Heart right ventricle (tissue), 16 donors: ENCODE measurements around the gene EXOC5. TPM values are rescaled to one million over a fixed set of nuclear protein-coding genes. Genes with fewer than 3 reads are reported as not detected.

Experiments
- ATAC-seq, 8 donors: fragments of 200-7000 bp; cut with Tn5 transposase; one replicate each; pipeline ENCODE4 v1.9.1; 2020; ENCODE audit warnings: mild to moderate bottlenecking in 8 of 8, moderate library complexity in 8 of 8, moderate number of reproducible peaks in 1 of 8
- DNase-seq, 2 donors: peaks; one replicate each; pipeline ENCODE4 v3.0.0-alpha.2; 2020
- H3K27ac ChIP-seq, 10 donors: fragments of 200-600 bp; sonication (generic) in 2 of 10; one replicate each; pipeline versions ENCODE4 v1.5.0 to v1.8.0; 2020 to 2022; ENCODE audit warnings: mild to moderate bottlenecking in 3 of 10
- H3K27me3 ChIP-seq, 7 donors: fragments of 200-600 bp; one replicate each; pipeline ENCODE4 v1.8.0; 2021 to 2022; ENCODE audit warnings: mild to moderate bottlenecking in 2 of 7
- H3K36me3 ChIP-seq, 9 donors: fragments of 200-600 bp; sonication (generic) in 1 of 9; one replicate each; pipeline versions ENCODE4 v1.5.0 to v1.8.0; 2020 to 2022; ENCODE audit warnings: mild to moderate bottlenecking in 2 of 9
- H3K4me1 ChIP-seq, 9 donors: fragments of 200-600 bp; sonication (generic) in 1 of 9; one replicate each; pipeline versions ENCODE4 v1.5.0 to v1.8.0; 2020 to 2022; ENCODE audit warnings: mild to moderate bottlenecking in 4 of 9
- H3K4me3 ChIP-seq, 10 donors: fragments of 200-600 bp; sonication (generic) in 2 of 10; one replicate each; pipeline versions ENCODE4 v1.5.0 to v1.8.0; 2020 to 2022; ENCODE audit warnings: mild to moderate bottlenecking in 7 of 10, moderate library complexity in 2 of 10
- H3K9me3 ChIP-seq, 11 donors: fragments of 200-600 bp in 10 of 11; sonication (generic) in 2 of 11; one replicate each; pipeline versions ENCODE4 v1.5.0 to v1.8.0; 2013 to 2022; ENCODE audit warnings: mild to moderate bottlenecking in 2 of 11, control low read depth in 1 of 11, moderate library complexity in 1 of 11
- CTCF ChIP-seq, 9 donors: fragments of 200-600 bp; sonication (generic) in 2 of 9; IDR thresholded peaks; one replicate each; pipeline versions ENCODE4 v1.5.0 to v1.8.0; 2021 to 2022; ENCODE audit warnings: antibody characterized with exemption in 9 of 9, mild to moderate bottlenecking in 5 of 9, moderate library complexity in 1 of 9
- WGBS, 2 donors: extraction: QIAGEN DNeasy Blood & Tissue Kit; methylation state at CpG; one replicate each; pipeline ENCODE4 v1.1.7; 2013; ENCODE audit warnings: inconsistent platforms in 1 of 2; 5-methylcytosine and 5-hydroxymethylcytosine counted together
- intact Hi-C, 10 donors: fragments of 100-400 bp; cut with DNase I; formaldehyde crosslinking; loops; one replicate each; pipeline versions ENCODE4 v1.11.1 to v1.14.2; 2022
- polyA plus RNA-seq, 2 donors: library from polyadenylated mRNA; stranded (reverse); fragments of 200-250 nt; gene quantifications; one replicate each; pipeline ENCODE4 v1.2.3, GENCODE V29; 2013
- total RNA-seq, 10 donors: library from RNA; stranded (reverse); fragmentation: NEBNext Ultra II Directional in 3 of 10; extraction: Animal tissue kit (Norgen Biotek cat#: 25700) in 3 of 10; gene quantifications; one replicate each; pipeline versions ENCODE4 v1.2.1 to v1.2.4, GENCODE V29; 2021 to 2023
- donor health status: Arrhythmogenic right ventricular cardiomyopathy.
- donor health status: ischemic (EF 13 %, LVEDD 7.1; RV severe dilation, severe dysfunction).
- donor health status: healthy with polysubstance abuse.
- donor health status: DM: no; HTN: yes; CAD: no.
- donor health status: DM: no; HTN: no; CAD: no.
- donor health status: ischemic (EF 25% LVEDD 6.9; RV normal size, moderate dysfunction).
- donor health status: ischemic (EF 25% LVEDD 5.7; RV mildly dilated, moderate dysfunction).
- donor health status: healthy.
- donor health status: DM: yes; HTN: yes; CAD: no.
- donor health status: Ischemic cardiomyopathy.
- donor health status: ischemic (EF 35%, LVEDD 5.7; RV mildly dilated, moderate dysfunction).
- donor health status: nonischemic (EF 11% LVEDD 7.7; RV severe dilation, severe dysfunction).
- donor health status: DM: yes; HTN: yes; CAD: no.
- donor health status: PGD.
- donor health status: ischemic (EF 29% LVEDD 5.4; RV normal size, mild dysfunction).
- donor health status: nonischemic (EF 23%, LVEDD 6.1; RV moderate dilation, normal function).

The EXOC5 gene
- total and polyA plus RNA-seq, 12 donors = 5.5 to 70.1 (median 59.8) TPM

- DNase-seq = no peak
- Histone ChIP-seq H3K4me3 (no peak overlapping the region), H3K27ac (no peak overlapping the region), H3K9me3 (peaks cover 0 to 6% (median 0%) of the 10 kb centered on the region in 11 donors), H3K4me1 (peaks cover 0 to 24% (median 4%) of the 10 kb centered on the region in 9 donors), H3K27me3 (no peaks in the 10 kb centered on the region), H3K36me3 (peaks cover 0 to 5% (median 0%) of the 10 kb centered on the region in 9 donors)
- no peak for TF ChIP-seq CTCF (IDR thresholded peaks at IDR 0.05)
- no peak for ATAC-seq
- intact Hi-C loops = no loop called here
Measured at GRCh38 chr14:57254884-57255283, 13.8 kb downstream of the EXOC5 start.

- Histone ChIP-seq H3K4me1 (peaks cover 0 to 16% (median 4%) of the 10 kb centered on the region in 9 donors), H3K27ac (no peak overlapping the region), H3K4me3 (no peak overlapping the region), H3K9me3 (no peaks in the 10 kb centered on the region), H3K36me3 (peaks cover 0 to 50% (median 3%) of the 10 kb centered on the region in 9 donors), H3K27me3 (no peaks in the 10 kb centered on the region)
- intact Hi-C loops = no loop called here
- WGBS, 2 donors = 84 to 88% methylated on average over 2 of the region's 2 CpGs
- ATAC-seq (no peak), DNase-seq (no peak)
- TF ChIP-seq CTCF (IDR thresholded peaks at IDR 0.05) = no peak
Measured at GRCh38 chr14:57246933-57247657, 21.6 kb downstream of the EXOC5 start.

DNA sequence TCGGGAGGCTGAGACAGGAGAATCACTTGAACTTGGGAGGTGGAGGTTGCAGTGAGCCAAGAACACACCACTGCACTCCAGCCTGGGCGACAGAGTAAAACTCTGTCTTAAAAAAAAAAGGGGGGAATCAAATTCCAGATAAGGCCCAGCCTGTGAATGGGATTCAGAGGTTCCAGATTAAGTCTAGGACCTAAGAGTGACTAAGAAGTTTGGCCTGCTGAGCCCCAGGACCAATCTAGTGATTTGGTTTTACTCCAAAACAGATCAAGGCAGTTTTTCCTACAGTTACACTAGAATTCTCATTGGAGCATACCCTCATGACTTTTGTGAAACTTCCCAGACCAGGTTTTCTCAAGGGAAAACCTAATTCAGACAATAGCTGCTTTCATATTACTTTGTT lies 22.8 kb downstream of the EXOC5 start:
- no peak for TF ChIP-seq CTCF (IDR thresholded peaks at IDR 0.05)
- no peak overlapping the region for H3K27ac ChIP-seq
- DNase-seq (no peak), ATAC-seq (no peak)
- peaks cover 0 to 11% (median 0%) of the 10 kb centered on the region in 9 donors for H3K4me1 ChIP-seq
- H3K9me3 ChIP-seq = no peaks in the 10 kb centered on the region
- intact Hi-C loops = no loop called here
- WGBS, 2 donors = 93 to 100% methylated on average over 2 of the region's 2 CpGs
- H3K4me3 ChIP-seq = no peak overlapping the region
- peaks cover 0 to 62% (median 3%) of the 10 kb centered on the region in 9 donors for H3K36me3 ChIP-seq
- no peaks in the 10 kb centered on the region for H3K27me3 ChIP-seq

- ATAC-seq (peak in 2 of 8 donors; percentile 42 to 74), DNase-seq (no peak)
- H3K27me3 ChIP-seq = no peaks in the 10 kb centered on the region
- H3K9me3 ChIP-seq = no peaks in the 10 kb centered on the region
- intact Hi-C loops = no loop called here
- no peak overlapping the region for H3K27ac ChIP-seq
- peaks cover 0 to 8% (median 0%) of the 10 kb centered on the region in 9 donors for H3K4me1 ChIP-seq
- 42 to 56% methylated on average over 2 of the region's 2 CpGs for WGBS, 2 donors
- peaks cover 0 to 79% (median 3%) of the 10 kb centered on the region in 9 donors for H3K36me3 ChIP-seq
- no peak for TF ChIP-seq CTCF (IDR thresholded peaks at IDR 0.05)
- no peak overlapping the region for H3K4me3 ChIP-seq
Measured at GRCh38 chr14:57244106-57244505, 24.6 kb downstream of the EXOC5 start.
